HepG2 (cell line): ENCODE measurements around the gene ELANE. TPM values are rescaled to one million over a fixed set of nuclear protein-coding genes. Genes with fewer than 3 reads are reported as not detected.

ENCODE experiments used
- ATAC-seq: fragments of 200-7000 bp; cut with Tn5 transposase; 3 replicates; pipeline ENCODE4 v1.9.1; 2020; ENCODE audit warnings: mild to moderate bottlenecking, moderate library complexity
- BruUV-seq: library from RNA; stranded (reverse); fragments of 400-500 nt; replicated peaks from 2 replicates; lab custom pipeline; 2021; lab: Mats Ljungman, UMichigan
- CTCF ChIA-PET: fragments of 300-600 bp; formaldehyde crosslinking; extraction: SDS; loops from one replicate; lab custom pipeline; 2021; ENCODE audit warnings: low total read pairs, inconsistent platforms, low intra/inter-chr PET ratio; lab: Yijun Ruan, JAX
- POLR2A ChIA-PET: fragments of 350-600 bp; sonication (Branson Sonifier 250); formaldehyde crosslinking; loops from one replicate; lab custom pipeline; 2020; ENCODE audit warnings: antibody characterized with exemption, inconsistent platforms; lab: Yijun Ruan, JAX
- DNase-seq: peaks from one replicate; pipeline ENCODE4 v3.0.0-alpha.2; 2015; ENCODE audit warnings: low spot score
- FAIRE-seq: peaks from 3 replicates; lab custom pipeline; 2011; peaks lifted over from hg19 to GRCh38; lab: Jason Lieb, UNC
- H2AFZ ChIP-seq: one replicate; pipeline ENCODE4 v1.6.1; 2011; ENCODE audit warnings: low read length, inconsistent platforms
- H3K27ac ChIP-seq: fragments of 300-600 bp; 3 replicates; pipeline ENCODE4 v1.8.0; 2011; ENCODE audit warnings: mixed run types, mild to moderate bottlenecking, mixed read lengths, low read length, inconsistent platforms; ENCODE audit not compliant: insufficient read depth; ENCODE audit errors: extremely low read length
- H3K27me3 ChIP-seq, 2 experiments: fragments of 200-600 bp in 1 of 2; 2 replicates in 1 of 2; 3 replicates in 1 of 2; pipeline versions ENCODE4 v1.6.0 to v1.8.0; 2011; ENCODE audit warnings: low read length in 2 of 2, mild to moderate bottlenecking in 2 of 2, moderate library complexity in 2 of 2, inconsistent platforms in 1 of 2; ENCODE audit not compliant: insufficient read depth in 2 of 2, control insufficient read depth in 1 of 2
- H3K36me3 ChIP-seq, 2 experiments: fragments of 200-600 bp in 1 of 2; replicated peaks in 1 of 2; 2 replicates in 1 of 2; 3 replicates in 1 of 2; pipeline versions ENCODE4 v1.5.1 to v1.8.0; 2011; ENCODE audit warnings: low read length in 2 of 2, inconsistent platforms in 1 of 2; ENCODE audit not compliant: insufficient read depth in 2 of 2, control insufficient read depth in 1 of 2
- H3K4me1 ChIP-seq: 2 replicates; pipeline ENCODE4 v1.5.1; 2012; ENCODE audit warnings: low read length, inconsistent platforms; ENCODE audit not compliant: insufficient read depth
- H3K4me2 ChIP-seq: 2 replicates; pipeline ENCODE4 v1.6.0; 2011; ENCODE audit warnings: low read depth, low read length, inconsistent platforms
- H3K4me3 ChIP-seq, 3 experiments: fragments of 200-600 bp in 1 of 3; sonication (generic), shearing (Covaris generic) in 1 of 3; replicated peaks in 1 of 3; 2 replicates each; pipeline ENCODE4 v1.5.1; 2011 to 2016; ENCODE audit warnings: low read length in 3 of 3, inconsistent platforms in 2 of 3, low read depth in 2 of 3, mild to moderate bottlenecking in 2 of 3, control low read depth in 1 of 3, mixed read lengths in 1 of 3; ENCODE audit not compliant: insufficient read depth in 1 of 3
- H3K79me2 ChIP-seq: one replicate; pipeline ENCODE4 v1.6.1; 2011; ENCODE audit warnings: low read length, inconsistent platforms; ENCODE audit not compliant: insufficient read depth
- H3K9ac ChIP-seq: 2 replicates; pipeline ENCODE4 v1.6.0; 2011; ENCODE audit warnings: mild to moderate bottlenecking, low read depth, low read length, inconsistent platforms; ENCODE audit not compliant: insufficient read depth
- H3K9me3 ChIP-seq: 2 replicates; pipeline ENCODE4 v1.5.1; 2012; ENCODE audit warnings: mild to moderate bottlenecking, low read length
- H4K20me1 ChIP-seq: 2 replicates; pipeline ENCODE4 v1.6.0; 2011; ENCODE audit warnings: inconsistent platforms, mild to moderate bottlenecking, low read length, moderate library complexity; ENCODE audit not compliant: insufficient read depth
- ATF1 ChIP-seq: IDR thresholded peaks from 2 replicates; pipeline ENCODE4 v1.6.1; 2016; ENCODE audit warnings: mild to moderate bottlenecking, control low read depth
- BRD4 ChIP-seq: sonication (generic); formaldehyde crosslinking; IDR thresholded peaks from 2 replicates; pipeline ENCODE4 v1.4.0; 2020; ENCODE audit warnings: missing genetic modification reagents
- HNRNPH1 ChIP-seq: fragments of 200-400 bp; formaldehyde crosslinking; optimal IDR thresholded peaks from 2 replicates; pipeline ENCODE3; 2017; ENCODE audit warnings: mild to moderate bottlenecking, low read depth, low read length
- RBFOX2 ChIP-seq: fragments of 200-400 bp; formaldehyde crosslinking; IDR thresholded peaks from 2 replicates; pipeline ENCODE4 v1.6.1; 2017; ENCODE audit warnings: low read depth, mild to moderate bottlenecking, low read length
- ZNF326 ChIP-seq: sonication (generic); formaldehyde crosslinking; IDR thresholded peaks from 2 replicates; pipeline ENCODE4 v1.4.0; 2020; ENCODE audit warnings: missing genetic modification reagents, borderline replicate concordance
- ZNF720 ChIP-seq: sonication (generic); formaldehyde crosslinking; IDR thresholded peaks from 2 replicates; pipeline ENCODE4 v1.4.0; 2020; ENCODE audit warnings: missing genetic modification reagents
- ZNF768 ChIP-seq: sonication (generic); formaldehyde crosslinking; IDR thresholded peaks from 2 replicates; pipeline ENCODE4 v1.4.0; 2020; ENCODE audit warnings: missing genetic modification reagents
- ZNF800 ChIP-seq: sonication (generic); formaldehyde crosslinking; IDR thresholded peaks from 2 replicates; pipeline ENCODE4 v1.4.0; 2020; ENCODE audit warnings: missing genetic modification reagents
- WGBS: methylation state at CpG from one replicate; pipeline ENCODE4 v1.1.6; 2017; ENCODE audit warnings: low lambda C conversion rate; 5-methylcytosine and 5-hydroxymethylcytosine counted together
- in situ Hi-C: cut with HindIII; loops from 2 replicates; pipeline ENCODE4 v1.10.0; 2017; ENCODE audit warnings: low pct_unique_long_range_greater_than_20kb; ENCODE audit not compliant: extremely low pct_ligation_motif_present
- intact Hi-C: fragments of 100-400 bp; cut with micrococcal nuclease; formaldehyde crosslinking; loops from one replicate; pipeline ENCODE4 v1.10.0; 2022; ENCODE audit not compliant: unreplicated experiment
- polyA plus RNA-seq, 8 experiments: library from polyadenylated mRNA; depleted of rRNA in 3 of 8; stranded (reverse) in 7 of 8; unstranded in 1 of 8; fragments of >200 nt; fragmentation: Illumina TruSeq in 4 of 8; extraction: Trizol in 4 of 8; gene quantifications; 2 replicates each; pipeline versions ENCODE4 v1.2.1 to v1.2.3, GENCODE V29; 2011 to 2016; ENCODE audit warnings: low read depth in 4 of 8, missing spikeins in 1 of 8, mixed read lengths in 1 of 8; ENCODE audit not compliant: insufficient read depth in 1 of 8
- total RNA-seq, 5 experiments: library from RNA; depleted of rRNA; stranded (reverse); fragments of >200 nt; fragmentation: Illumina TruSeq; extraction: Trizol; gene quantifications; 2 replicates each; pipeline ENCODE4 v1.2.3, GENCODE V29; 2016; ENCODE audit warnings: low read depth in 1 of 5

The ELANE gene
- total and polyA plus RNA-seq, 2 of the 13 experiments (the other 11 are each of a cell fraction or from before 2014, with no cell fraction given), result not detected

GRCh38 chr19:902446-903226 lies 50.5 kb downstream of the ELANE start:
- FAIRE-seq (no peak), ATAC-seq (no peak), DNase-seq (no peak)
- Histone ChIP-seq H3K79me2 (peaks cover 4% of the 10 kb centered on the region), H3K27me3 (no peaks in the 10 kb centered on the region), H2AFZ (no peak overlapping the region), H3K9me3 (no peaks in the 10 kb centered on the region), H3K4me2 (no peak overlapping the region), H3K4me3 (no peak overlapping the region), H3K4me1 (no peaks in the 10 kb centered on the region), H3K9ac (no peak overlapping the region), H3K27ac (no peak overlapping the region), H3K36me3 (peaks cover 7 to 11% of the 10 kb centered on the region in 2 experiments; a peak in 4 of 5 replicates), H4K20me1 (no peaks in the 10 kb centered on the region)
- ChIA-PET POLR2A (no interaction called here), CTCF (no interaction called here)
- TF ChIP-seq ZNF326 (no peak), BRD4 (CRISPR knock-in tag) (no peak), HNRNPH1 (no peak), ATF1 (CRISPR knock-in tag) (no peak), ZNF720 (CRISPR knock-in tag) (no peak), ZNF768 (CRISPR knock-in tag) (peak; percentile 85)
- WGBS, result 93% methylated on average over 14 of the region's 14 CpGs
- no TSS peak for BruUV-seq
- in situ Hi-C loops (no loop called here), intact Hi-C loops (no loop called here)

GRCh38 chr19:903266-903797 lies 51.2 kb downstream of the ELANE start:
- H3K79me2 ChIP-seq, result peaks cover 4% of the 10 kb centered on the region
- no peak overlapping the region for H3K4me2 ChIP-seq
- in situ Hi-C loops (no loop called here), intact Hi-C loops (no loop called here)
- H2AFZ ChIP-seq, result no peak overlapping the region
- FAIRE-seq, result no peak
- TF ChIP-seq ZNF800 (no peak), RBFOX2 (0 out of 2 replicates have a peak, but pooled peaks have one; percentile 28)
- no peaks in the 10 kb centered on the region for H3K4me1 ChIP-seq
- H3K36me3 ChIP-seq, result peaks cover 7 to 11% of the 10 kb centered on the region in 2 experiments; a peak in 4 of 5 replicates
- 95% methylated on average over 31 of the region's 32 CpGs for WGBS
- no peak overlapping the region for H3K27ac ChIP-seq
- ChIA-PET POLR2A (no interaction called here), CTCF (no interaction called here)
- H3K9me3 ChIP-seq, result no peaks in the 10 kb centered on the region
- H4K20me1 ChIP-seq, result no peaks in the 10 kb centered on the region
- H3K27me3 ChIP-seq, result no peaks in the 10 kb centered on the region
- DNase-seq, result no peak
- BruUV-seq, result no TSS peak
- no peak for ATAC-seq
- H3K9ac ChIP-seq, result no peak overlapping the region
- no peak overlapping the region for H3K4me3 ChIP-seq
